Mammary epithelial cell (primary cell): ENCODE results near the gene REXO4.

Experiments used
- EZH2 ChIP-seq: IDR thresholded peaks from 2 replicates; pipeline ENCODE4 v1.6.1; 2012; ENCODE audit warnings: low read length, inconsistent platforms, borderline replicate concordance
- TF ChIP-seq, protein P1 (sequence below), 2 donors: IDR thresholded peaks in 1 of 2; conservative IDR thresholded peaks in 1 of 2; 2 replicates each; pipeline ENCODE4 v1.5.1; 2011 to 2012; ENCODE audit warnings: inconsistent platforms in 2 of 2, low read length in 2 of 2, mild to moderate bottlenecking in 2 of 2, control low read depth in 1 of 2, low read depth in 1 of 2; ENCODE audit not compliant: insufficient read depth in 1 of 2; ENCODE audit errors: extremely low read depth in 1 of 2

DNA sequence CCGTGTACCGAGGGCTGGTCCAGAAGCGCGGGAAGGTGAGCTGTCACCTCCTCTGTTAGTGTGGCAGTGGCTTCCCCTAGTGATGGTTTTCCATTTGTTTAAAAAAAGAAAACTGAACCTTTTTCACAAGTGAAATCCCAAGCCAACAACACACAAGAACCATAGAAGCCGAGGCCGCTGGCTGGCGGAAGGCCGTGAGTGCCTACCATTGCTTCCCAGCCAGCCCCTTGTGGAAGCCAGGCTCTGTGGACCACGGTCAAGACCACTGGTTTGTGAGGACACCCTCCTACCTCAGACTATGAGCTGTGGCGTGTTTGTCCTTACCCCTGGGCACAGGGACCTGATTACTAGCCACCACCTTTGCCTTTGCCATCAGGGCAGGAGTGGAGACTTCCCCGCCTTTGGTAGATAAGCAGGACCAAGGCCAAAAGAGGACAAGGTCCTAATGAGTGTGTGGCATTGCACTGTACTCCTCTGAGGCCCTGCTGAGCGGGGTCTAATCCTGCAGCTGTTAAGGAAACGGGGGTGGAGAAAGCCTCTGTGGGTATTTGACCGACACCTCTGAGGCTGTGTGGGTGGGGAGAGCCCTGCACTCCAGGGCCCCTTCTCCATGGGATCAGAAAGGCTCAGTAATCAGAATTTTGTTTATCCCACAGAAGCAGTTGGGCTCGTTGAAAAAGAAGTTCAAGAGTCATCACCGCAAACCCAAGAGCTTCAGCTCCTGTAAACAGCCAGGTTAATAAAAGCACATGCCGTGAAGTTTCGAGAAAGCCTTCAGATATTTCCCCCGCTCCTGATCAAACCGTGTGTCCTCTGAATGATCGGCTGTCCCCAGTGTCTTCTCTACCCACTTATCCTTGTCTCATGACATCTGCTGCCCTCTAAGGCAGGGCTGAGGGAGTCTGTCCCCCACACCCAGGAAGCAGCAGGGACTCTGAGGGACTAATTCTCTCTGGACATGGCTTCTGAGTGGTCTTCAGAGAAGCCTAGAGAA lies 57.1 kb downstream of the REXO4 start:
- TF ChIP-seq, protein P1, sequence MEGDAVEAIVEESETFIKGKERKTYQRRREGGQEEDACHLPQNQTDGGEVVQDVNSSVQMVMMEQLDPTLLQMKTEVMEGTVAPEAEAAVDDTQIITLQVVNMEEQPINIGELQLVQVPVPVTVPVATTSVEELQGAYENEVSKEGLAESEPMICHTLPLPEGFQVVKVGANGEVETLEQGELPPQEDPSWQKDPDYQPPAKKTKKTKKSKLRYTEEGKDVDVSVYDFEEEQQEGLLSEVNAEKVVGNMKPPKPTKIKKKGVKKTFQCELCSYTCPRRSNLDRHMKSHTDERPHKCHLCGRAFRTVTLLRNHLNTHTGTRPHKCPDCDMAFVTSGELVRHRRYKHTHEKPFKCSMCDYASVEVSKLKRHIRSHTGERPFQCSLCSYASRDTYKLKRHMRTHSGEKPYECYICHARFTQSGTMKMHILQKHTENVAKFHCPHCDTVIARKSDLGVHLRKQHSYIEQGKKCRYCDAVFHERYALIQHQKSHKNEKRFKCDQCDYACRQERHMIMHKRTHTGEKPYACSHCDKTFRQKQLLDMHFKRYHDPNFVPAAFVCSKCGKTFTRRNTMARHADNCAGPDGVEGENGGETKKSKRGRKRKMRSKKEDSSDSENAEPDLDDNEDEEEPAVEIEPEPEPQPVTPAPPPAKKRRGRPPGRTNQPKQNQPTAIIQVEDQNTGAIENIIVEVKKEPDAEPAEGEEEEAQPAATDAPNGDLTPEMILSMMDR (conservative IDR thresholded peaks at IDR 0.05 in 1 of 2, IDR thresholded peaks at IDR 0.05 in 1 of 2; ENCODE audit: extremely low read depth in 1 of 2, insufficient read depth in 1 of 2, low read depth in 1 of 2, low read length in 2 of 2), result no peak
- no peak for TF ChIP-seq EZH2
